HG02938 (cell line): Measurements from ENCODE around the gene GATB.

Source experiments
- ATAC-seq: cut with Tn5 transposase; IDR thresholded peaks from one replicate; pipeline ENCODE4 v1.9.1; 2021; ENCODE audit warnings: mild to moderate bottlenecking, moderate library complexity; ENCODE audit not compliant: unreplicated experiment

Gene GATB

DNA sequence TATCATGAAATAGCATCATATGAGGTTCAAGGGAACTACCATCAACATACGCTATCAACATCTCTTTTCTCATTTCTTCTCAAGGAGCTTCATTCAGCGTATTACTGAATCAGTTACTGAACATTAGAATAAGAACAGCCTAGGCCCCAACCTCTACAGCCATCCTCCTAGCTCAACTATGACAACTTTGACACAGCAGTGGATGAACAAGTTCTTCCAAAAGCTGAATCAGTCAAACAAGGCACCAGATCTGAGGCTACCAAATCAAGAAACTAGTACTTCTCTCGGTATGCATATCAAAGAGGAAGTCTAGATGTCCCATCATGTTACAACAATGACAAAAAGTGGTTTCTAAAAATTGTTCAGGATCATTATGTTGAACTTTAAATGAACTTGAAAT is 57.4 kb downstream of the GATB start:
- ATAC-seq, result no peak

DNA sequence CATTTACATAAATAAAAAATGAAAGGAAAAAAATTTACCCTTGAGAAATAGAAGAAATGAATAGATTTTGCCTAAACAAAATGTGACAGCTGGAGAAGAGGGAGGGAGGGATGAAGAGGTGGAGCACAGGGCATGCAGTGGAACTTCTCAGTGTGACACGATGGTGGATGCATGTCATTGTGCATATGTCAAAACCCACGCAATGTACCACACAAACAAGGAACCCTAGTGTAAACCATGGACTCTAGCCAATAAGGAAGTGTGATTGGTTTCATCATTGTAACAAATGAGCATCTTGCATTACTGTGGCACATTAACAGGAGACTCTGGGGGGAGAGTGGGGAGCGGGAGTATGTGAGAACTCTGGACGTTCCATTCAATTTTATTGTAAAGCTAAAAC is 58.6 kb downstream of the GATB start:
- ATAC-seq, result no peak

DNA sequence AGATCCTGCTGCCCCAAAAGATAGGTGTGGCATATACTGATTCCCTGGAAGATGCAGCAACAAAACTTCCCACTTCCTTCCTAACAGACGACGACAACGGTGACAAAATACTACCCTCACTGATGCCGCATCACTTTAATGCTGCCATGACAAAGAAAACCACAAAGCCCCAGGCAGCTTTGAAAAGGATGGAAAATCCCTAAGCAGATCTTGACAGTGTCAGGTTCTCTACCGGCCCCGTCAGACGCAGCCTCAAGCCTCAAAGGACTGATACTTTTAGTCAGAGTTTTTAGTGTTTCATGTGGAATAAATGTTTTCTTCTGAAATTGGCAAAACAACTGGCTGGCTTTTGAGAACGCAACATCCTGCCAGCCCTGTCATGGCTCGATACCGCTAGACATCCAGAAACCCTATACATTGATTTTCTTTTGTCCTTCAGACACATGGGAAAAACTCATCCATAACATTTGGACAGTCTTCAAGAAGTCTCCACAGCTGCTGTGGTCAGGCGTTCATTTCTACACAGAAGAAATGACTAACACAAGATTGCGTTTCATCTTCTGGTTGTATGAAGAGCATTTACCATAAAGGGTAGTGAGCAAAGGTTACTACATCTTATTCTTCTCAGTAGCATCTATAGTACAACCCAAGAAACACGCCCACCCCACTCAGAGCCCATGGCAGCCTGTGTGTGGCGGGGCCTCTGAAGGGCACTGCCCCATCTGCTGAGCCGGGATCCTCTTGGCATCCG is 60.1 kb downstream of the GATB start:
- no peak for ATAC-seq

DNA sequence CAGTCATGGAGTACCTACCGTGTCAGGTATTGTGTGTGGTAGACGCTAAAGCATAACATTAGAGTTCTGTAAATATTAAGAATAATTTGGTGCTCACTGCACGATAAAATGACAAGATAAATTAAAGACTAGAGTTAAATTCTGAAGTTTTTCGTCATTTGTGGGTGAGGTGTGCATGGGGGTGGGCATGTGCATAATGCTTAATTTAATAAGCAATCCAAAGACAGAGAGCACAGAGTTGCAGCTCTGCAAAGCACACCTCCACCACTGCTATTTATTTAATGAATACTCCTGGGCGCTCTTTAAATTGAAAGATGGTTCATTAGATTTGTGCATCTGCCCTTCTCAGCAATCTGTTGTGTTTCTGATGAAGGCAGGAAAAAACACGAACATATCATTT is 62.6 kb downstream of the GATB start:
- no peak for ATAC-seq

DNA sequence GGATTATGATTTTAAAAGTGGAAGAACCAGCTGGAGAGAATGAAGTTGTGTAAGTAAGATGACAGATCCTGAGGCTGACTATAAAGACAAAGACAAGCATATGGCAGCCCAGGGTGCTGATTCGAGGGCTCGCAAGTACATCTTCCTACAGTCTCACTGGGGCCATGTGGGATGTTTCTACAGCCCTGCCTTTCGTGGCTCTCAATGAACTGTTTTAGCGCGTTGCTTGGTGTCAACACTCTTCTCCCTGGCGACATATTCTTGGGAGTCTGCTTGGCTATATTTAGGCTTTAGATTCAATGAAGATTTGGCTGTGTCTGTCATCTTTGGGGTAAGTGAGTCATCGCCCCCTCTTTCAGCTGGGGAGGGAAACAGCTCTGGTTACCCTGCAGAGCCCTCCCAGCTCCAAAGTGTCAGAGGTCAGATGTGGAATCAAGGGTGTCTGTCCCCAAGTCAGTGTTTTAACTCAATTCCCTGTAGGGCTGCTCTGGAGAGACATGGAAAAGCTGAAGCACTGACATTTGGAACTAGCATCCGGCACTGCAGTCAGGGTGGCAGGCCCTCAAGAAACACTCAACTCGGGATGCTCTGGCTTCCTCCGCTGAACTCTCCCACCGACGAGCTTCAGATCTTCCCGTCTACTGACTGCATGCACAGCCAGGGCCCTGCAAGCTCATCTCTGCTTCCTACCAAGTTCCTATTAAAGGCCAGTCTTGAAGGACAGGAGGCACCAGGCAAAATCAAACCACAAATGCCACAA is 65.7 kb downstream of the GATB start:
- no peak for ATAC-seq

DNA sequence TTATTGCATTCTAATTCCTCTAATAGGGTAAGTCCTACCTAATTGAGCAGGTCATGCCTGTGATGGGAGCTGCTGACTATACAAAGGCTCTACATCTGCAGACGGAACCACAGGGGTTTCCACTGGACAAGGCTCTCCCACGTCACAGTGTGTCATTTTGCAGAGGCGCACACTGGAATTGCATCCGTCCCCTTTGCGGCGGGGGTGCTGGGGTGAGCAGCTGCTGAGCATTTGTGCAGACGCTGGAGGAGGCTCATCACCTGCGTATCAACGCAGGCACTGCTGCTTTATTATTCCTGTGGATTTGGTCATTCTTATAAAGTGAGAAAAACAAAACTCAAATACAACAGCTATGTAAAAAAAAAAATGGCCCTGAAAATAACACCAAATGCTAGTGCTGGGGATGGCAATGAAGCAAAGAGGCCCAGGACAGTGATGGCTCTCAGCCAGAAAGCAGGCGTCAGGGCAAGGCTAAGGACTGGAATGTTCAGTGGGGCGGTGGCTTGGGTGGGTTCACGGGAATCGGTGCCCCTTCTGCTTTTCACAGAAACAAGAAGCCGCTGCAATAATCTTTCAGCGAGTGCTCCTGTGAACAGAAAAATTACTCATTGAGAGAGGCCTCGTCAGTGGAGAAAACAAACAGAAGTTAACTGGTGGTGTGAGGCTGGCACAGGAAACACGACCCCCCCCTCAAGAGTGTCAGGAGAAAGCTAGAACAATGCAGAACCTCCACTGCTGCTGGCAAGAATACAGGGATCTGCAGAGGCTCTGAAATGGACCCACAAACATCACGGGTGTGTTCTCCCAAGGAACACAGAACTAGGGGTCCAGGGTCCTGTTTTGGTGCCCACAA is 67.8 kb downstream of the GATB start:
- no peak for ATAC-seq

DNA sequence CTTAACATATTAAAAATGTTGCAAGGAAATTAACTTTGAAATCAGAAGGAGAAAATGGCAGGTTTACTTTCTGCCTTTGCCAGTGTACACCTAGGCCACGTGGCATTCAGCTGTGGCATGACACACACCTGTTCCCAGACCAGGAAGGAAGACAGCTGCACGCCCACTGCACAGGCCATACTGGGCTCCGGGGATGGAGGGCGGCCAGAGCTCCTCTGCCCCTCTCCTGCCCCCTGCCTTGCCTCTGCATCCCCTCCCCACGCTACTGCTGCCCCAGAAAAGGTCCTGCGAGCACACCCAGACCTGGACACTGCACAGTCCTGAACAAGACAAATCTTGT is 68.4 kb downstream of the GATB start:
- no peak for ATAC-seq

DNA sequence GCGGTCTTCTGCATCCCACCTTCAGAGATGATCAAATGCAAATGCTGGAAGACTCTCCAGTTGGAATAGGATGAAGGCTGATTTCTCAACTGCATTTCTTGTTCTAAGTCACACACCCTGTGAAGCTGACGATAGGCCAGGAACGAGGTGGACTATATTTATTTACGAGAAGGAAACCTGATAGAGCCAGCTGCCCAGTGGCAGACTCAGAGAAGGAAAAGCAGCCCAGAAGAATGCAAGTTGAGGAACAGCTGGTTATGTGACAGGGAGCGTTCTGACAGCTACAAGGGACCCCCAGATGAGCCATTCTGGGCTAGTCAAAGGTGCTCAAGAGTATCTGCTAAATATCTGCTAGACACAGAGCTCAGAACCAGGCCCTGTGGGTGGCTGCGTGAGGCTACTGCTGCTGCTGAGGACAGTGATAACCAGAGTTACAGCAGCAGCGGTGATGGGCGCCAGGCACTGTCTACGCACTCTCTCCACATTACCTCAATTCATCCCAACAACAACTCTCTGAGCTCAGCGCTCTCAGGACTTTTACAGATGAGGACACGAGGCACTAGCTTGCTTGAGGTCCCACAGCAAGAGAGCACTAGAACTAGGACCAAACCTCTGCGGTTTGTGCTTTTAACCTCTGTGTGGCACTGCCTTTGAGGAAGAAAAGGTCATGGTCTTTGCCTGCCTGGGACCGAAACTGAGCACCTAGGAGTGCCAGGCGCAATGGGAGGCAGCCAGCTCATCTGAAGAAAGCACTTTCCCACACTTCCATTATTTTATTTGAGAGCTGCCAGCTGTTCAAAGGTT is 69.0 kb downstream of the GATB start:
- no peak for ATAC-seq

DNA sequence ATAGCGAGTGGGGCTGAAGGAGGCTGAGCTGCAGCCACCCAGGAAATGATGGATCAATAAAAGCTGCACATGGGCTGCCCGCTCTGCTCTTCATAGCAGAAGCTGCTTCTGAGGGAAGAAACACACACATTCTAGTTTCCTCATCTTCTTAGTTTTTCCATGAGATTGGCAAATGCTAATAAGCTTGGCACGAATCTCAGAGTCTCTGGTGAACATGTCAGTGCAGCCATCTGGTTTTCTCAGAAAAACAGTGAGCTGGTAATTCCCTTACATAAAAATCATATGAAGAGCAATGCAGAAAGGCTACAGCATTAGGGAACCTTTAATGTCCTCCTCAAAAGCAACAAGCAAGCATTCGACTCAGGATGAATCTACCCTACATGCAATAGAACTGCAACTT is 69.9 kb downstream of the GATB start:
- ATAC-seq, result no peak

DNA sequence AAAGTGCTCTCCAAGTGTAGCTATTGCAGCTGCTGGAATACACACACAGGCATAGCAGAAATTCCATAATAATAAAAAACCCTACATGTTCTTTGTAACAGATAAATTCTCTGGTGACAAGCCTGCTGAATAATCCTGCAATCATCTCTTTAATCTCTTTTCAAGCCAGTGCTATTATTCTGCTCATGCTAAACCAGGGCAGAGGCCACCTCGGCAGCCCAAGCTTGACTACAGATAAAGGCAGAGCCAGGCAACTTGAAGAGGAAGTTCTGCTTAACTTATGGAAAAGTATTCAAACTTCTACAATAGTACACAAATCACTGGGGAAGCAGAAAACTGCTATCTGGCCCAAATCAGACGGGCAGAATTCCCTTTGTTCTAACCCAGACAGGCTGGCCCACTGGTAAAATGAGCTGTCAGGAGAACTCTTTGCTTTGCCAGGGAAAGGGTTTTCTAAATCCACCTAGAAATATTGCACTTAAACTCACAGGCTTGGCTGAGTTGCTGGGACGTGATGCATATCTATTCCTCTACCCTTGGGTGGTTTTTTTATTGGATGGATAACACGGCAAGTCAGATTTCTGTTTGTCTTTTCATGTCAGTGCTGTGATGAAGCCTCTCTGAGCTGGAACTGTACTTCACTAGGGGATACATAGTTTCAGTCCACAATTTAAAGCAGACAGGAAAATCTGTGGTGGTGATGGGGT is 70.5 kb downstream of the GATB start:
- no peak for ATAC-seq

DNA sequence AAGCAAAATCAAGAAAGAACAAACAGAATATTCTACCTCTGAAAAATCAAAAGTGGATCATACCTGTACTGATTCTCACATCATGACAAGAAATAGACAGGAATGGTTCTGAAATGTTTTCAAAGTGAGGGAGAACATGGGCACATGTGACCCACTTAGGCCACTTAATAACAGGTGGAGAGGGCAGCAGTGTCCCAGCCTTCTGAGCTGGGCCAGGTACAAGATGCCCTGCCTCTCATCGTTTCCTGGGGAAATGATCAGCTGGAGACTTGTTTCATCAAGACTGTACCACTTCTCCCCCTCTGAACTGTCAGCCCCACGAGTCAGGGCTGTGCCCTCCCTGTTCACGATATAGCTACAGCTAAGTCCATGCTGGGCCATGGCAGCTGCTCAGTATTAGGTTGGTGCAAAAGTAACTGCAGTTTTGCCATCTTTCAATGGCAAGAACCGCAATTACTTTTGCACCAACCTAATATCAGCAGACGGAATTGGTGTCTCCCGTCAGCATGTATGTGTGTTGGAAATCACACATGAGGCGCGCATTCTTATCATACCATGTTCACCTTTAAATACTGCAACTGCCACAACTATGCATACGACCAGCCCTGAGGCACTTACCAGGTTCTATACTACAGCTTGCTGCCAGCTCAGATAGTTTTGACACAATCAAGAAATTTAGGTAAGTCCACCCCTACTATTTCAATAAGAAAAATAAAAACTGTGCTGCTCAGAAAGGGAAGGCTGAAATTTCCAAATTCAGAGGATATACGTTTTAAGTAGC is 71.4 kb downstream of the GATB start:
- ATAC-seq, result no peak

DNA sequence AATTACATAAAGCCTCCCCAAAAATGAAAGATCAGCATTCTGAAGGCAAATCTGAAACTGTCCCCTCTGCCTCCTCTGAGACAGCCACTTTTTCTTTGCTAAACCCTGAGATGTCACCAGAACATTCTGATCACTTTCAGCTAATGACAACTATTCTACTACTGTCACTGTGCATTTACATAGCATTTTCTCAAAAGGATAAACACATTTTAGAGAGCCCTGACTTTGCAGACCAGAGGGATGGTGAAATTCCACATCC is 72.1 kb downstream of the GATB start:
- no peak for ATAC-seq

DNA sequence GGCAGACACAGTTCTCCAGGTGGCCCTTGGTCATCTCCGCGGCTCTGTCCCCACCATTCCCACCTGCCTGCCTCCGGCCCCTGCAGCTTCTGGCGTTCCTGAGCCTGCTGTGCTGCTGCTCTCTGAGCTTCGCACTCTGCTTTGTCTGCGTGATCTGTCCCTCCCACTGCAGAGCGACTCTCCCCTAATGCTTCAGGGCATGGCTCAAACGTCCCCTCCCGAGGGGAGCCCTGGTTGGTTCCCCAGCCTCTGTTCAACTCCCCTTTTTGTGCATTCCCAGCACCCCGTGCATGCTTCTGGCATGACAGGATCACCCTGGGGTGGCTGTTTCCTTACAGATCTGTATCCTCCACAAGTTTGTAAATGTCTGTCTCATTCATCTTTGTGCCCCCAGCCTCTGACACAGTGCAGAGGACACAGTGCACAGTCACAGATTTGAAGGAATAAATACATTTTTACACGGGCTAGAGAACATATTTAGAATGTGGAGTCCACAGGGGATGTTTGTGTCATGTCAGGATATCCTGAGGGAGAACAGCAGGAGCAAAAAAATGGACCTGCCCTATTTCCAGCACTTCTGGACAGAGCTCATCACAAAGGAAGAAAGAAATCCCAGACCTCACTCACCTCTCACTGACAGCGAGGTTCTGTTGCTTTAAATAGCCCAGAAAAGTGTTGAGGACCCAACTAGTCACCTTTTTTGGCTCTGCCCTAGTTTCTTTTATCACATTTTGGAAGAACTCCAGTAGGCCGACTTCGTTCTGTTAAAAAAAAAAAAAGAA is 72.6 kb downstream of the GATB start:
- no peak for ATAC-seq

DNA sequence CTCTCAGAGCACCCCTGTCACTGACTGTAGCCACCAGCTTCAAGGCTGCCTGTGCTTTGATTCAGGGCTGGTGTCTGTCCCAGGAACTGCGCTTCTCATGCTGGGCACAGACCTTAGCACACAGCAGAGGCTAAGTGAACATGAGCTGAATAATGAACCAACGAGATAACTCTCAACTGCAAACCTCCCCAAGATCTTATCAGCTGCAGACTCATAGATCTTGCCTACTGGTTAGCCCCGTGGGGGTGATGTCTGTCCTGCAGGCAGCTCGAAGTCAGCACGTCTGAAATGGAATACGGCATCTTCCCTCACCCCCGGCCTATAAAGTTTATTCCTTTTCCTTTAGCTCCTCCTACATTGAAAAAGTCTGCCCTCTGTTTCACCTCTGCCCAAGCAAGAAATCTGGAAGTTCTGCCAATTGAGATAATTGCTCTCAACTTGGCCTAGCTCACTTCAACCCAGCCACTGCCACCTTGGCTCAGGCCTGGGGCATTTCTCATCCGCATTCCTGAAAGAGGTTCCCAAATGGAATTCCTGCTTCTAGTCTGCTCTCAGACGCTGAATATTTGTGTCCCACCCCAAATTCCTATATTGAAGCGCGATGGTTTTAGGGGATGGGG is 73.7 kb downstream of the GATB start:
- no peak for ATAC-seq

DNA sequence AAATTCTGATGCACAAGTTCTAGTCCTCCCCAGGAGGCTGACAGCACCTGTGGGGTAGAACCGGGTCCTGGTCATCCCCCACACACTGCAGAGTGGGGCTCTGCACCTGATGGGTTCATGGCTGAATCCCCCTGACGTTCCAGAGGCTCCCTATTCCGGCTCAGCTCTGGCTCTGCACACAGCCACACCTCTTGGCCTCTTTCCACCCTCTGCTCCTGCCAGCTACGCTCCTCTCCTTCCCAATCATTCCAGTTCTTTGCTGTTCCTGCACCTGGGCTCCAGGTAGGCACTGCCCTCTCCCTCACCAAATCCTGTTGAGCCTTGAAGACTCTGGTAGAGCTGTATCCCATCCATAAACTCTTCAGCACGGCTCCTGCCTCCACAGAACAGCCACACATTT is 75.5 kb downstream of the GATB start:
- no peak for ATAC-seq

DNA sequence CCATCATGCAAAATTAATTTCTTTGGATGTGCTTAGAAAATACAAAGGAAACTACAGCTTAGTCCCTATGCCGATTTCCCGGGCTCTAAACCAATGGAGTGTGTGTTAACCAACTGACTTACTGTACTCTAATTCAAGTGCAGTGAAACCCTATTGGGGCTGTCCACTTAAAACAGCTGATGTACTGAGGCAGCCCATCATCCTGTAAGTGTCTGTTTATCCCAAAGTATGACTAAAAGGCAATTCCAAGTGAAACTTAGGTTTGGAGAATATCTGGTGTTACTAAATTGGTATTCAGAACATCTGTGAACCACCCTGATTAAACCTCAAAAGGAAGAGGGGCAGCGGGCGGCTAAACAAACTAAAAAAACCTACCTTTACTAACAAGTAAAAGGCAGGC is 79.7 kb downstream of the GATB start:
- no peak for ATAC-seq

DNA sequence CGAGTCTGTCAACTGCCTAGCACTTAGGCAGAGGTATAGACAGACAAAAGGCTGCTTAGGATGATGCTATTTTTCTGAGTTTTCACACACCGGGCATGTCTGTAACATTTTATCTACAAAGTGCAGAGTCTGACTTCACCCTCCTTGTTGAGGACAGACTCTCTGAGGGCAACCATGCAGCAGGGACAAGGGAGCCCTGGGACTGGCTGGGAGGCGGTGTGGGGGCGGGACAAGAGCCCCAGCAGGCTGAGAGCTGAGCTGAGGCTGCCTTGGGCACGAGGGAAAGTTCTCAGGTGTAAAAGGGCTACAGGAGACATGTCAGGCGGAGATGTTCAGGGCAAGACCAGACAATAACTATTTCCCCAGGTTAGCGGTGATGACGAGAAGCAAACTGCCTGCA is 81.6 kb downstream of the GATB start:
- ATAC-seq, result no peak

DNA sequence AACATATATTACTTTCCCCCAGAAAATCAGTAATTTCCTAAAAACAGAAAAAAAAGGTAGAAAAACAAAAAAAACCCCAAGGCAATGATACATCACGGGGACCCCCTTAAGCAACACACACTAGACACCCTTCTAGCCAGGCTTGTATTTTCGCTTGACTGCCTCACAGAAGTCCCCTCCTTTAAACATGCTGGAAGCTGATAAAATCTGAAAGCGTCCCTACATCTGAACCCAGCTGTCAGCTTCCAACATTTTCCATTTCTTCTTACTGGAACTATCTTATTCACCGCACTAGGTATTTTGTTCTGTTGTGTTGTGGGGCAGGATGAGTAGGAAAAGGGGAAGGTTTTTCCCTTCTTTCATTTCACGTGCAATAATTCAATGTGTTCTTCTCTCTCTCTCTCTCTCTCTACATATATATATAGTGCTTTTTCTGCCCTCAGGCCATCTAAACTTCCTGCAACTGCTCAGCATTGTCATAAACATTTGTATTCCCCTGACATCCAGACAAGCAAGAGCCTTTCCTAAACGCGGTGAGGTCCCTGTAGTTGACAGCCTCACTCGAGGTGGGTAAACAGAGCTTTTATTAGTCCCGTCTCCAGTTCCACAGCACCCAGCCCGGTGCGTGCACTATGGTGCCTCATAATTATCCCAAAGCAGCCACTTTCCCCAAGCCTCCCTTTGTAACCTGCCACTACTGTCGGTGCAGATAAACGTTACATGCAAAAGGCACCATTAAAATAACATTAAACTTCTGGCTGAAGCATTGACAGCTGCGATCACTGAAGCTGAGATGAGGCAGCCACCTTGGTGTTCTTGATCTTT is 82.5 kb downstream of the GATB start:
- ATAC-seq, result no peak
